Anterior cingulate cortex (tissue), 58 donors: ENCODE results near the gene ZNF609.
"Not testable (repeated sequence)": the region's sequence is repeated elsewhere in the genome, so short reads cannot be mapped to it uniquely, and the experiment has no call there.

Source experiments
- DNase-seq, 58 donors: peaks; one replicate each; lab custom pipeline; 2025; lab: John Stamatoyannopoulos, UW

Gene ZNF609

DNA sequence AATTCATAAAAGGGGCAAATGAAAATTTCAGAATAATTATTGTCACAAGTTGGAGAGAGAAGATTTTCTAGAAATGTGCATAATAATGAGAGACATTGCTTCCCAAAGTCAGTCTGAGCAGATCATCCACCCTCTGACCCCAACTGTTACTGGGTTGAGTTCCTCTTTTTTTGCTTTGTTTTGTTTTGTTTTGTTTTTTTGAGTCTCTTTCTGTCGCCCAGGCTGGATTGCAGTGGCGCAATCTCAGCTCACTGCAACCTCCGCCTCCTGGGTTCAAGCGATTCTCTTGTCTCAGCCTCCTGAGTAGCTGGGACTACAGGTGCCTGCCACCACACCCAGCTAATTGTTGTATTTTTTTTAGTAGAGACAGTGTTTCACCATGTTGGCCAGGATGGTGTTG, 179.4 kb downstream of the ZNF609 start:
- DNase-seq = not testable (repeated sequence)

DNA sequence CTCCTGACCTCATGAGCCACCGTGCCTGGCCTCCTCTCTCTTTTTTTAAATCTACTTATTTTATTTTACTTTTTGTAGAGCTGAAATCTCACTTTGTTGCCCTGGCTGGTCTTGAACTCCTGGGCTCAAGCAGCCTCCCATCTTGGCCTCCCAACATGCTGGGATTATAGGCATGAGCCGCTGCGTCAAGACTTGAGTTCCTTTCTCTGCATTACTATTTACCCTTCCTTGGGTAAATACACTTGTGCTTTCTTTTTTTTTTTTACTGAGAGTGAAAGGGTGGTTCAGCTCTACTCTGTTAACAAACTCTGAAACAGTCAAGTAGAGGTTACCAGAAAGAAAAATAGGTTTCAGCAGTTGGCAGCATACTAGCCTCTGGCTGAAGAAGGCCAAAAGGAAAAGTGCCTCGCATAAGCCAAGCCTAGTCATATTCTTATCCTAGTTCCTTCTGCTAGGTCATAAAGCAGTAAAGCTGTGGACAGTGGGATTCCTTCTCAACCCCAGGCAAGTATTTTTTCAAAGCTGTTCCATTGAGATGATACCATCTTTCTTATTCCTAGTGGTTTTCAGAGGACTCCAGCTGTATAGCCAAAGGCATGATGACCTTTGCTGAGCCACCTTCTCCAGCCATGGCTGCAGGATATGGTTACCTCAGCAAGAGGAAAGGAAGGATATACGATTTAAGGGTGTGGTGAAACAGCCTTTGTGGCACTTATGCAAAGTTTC, 179.9 kb downstream of the ZNF609 start:
- no peak for DNase-seq

DNA sequence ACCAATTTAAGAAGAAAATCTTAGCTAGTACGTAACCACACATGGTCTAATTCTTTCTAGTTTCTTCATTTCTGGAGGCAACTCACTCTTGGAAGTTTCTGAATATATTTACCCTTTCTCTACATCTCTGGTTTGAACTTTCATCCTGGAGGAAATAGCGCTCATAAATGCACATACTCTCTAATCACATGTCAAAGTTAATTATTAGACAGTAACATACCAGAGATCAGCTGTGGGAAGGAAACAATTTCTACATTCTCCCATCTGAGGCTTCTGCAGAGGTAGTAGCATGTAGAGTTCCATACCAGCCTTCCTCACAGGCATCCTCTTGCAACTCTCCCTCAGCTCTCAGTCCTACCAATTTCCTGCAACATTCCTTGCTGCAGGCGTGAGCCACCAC, 182.5 kb downstream of the ZNF609 start:
- DNase-seq = no peak

DNA sequence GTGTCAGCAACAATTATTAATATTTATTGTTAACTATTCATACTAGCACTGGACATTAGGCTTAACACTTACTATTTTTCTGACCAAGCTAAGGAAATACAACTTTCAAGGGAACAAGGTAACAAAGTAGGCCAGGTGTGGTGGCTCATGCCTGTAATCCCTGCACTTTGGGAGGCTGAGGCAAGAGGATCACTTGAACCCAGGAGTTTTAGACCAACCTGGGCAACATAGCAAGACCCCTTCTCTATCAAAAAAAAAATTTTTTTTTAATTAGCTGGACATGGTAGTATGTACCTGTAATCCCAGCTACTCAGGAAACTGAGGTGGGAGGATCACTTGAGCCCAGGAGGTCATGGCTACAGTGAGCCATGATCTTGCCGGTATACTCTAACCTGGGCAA, 183.3 kb downstream of the ZNF609 start:
- DNase-seq = no peak

DNA sequence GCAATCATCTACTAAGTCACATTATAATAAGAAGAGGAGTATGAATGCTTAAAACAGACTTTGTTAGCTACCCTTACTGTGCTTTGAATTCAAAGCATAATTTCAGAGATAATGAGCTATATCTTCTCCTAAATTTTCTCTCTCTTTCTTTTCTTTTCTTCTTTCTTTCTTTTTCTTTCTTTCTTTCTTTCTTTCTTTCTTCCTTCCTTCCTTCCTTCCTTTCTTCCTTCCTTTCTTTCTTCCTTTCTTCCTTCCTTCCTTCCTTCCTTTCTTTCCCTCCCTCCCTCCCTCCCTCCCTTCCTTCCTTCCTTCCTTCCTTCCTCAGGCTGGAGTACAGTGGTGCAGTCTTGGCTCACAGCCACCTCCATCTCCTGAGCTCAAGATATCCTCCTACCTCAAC, 184.4 kb downstream of the ZNF609 start:
- not testable (repeated sequence) for DNase-seq

DNA sequence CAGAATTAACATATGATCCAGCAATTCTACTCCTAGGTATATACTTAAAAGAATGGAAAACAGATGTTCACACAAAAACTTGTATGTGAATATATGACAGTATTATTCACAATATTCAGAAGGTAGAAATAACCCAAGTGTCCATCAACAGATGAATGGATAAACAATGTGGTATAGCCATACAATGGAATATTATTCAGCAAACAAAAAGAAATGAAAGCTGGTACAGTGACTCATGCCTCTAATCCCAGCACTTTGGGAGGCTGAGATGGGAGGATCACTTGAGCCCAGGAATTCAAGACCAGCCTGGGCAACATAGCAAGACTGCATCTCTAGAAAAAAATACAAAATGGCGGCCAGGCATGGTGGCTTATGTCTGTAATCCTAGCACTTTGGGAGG, 185.6 kb downstream of the ZNF609 start:
- DNase-seq = no peak

DNA sequence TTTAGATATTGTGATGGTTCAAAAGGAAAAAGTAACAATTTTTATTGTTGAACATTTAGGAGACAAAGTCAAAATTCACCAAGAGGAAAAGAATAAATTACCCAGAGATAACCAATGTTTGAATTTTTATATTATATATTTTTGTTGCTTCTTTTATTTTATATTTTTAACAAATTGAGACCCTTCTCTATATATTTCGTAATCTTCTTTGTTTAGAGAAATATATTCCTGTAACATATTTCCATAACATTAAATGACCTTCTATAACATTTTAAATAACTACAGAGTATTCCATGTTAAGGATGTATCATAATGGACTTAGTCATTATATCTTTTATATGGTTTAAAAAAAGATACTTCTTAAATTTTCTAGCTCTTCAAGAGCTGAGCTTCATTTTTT, 187.0 kb downstream of the ZNF609 start:
- no peak for DNase-seq

DNA sequence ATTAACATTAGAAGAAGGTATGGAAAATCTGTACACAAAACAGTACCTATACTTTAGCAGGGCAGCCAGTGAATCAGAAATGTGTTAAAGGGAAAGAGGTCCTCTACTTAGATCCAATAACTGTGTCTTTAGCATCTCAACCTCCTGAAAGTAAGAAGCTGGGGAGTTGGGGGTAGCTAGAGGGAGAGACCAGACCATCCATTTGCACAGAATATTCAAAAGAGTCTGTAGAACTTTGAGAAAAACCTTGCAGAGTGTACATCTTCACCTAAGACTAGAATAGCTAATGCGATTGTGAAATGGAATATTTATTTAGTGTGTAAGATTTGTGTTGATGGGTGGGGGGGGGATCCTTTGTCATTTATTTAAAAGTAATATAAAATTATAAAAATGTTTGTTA, 190.2 kb downstream of the ZNF609 start:
- no peak for DNase-seq

DNA sequence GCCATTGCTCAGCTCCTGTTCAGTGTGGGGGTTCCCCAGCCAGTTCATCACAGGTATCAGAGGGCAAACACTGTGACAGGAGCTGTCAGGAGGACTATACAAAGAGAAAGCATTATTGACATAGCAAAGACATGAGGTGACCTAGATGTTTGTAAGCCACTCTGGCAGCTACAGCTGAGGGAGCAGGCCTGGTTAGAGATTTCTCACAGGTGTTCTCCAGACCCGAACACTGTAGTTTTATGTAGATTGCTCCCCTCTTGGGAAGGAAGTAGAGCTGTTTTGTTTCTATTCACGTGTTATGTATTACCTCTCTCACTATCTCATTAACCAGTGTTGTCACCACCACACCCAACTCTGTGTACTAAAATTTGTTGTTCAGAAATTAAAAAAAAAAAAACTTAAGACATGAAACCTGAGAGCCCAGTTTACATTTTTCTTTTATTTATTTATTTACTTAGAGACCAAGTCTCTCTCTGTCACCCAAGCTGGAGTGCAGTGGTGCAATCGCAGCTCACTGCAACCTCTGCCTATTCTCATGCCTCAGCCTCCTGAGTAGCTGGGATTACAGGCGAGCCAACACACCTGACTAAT, 191.3 kb downstream of the ZNF609 start:
- DNase-seq = no peak

DNA sequence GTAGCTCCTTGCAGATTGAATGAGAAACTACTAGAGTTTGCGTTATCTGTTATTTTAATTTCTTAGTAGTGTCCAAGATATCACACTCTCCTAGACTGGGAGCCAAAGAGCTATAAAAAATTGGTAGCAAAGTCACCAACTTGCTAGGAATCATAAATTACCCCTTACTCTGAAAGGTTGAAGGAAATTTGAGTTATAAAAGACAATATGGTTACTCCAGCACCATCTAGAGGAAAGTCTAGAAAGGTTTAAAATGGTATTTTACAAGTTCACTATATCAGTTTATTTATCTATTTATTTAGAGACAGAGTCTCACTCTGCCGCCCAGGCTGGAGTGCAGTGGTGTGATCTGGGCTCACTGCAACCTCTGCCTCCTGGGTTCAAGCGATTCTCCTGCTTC, 193.4 kb downstream of the ZNF609 start:
- no peak for DNase-seq

DNA sequence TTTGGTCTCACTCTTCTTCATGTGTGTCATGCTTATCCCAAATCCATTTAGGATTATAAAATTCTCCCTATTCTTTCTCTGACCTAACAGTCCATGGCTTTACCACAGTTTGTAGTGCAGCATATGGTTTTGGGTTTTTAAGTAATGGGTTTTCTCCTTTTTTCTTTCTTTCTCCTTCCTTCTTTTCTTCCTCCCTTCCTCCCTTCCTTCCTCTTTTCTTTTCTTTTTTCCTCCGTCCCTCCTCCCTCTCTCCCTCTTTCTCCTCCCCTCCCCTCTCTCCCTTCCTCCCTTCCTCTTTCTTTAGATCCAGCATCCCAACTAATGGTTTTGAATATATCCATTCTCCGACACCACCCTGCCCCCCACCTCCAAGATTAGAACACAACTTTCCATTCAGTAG, 196.1 kb downstream of the ZNF609 start:
- no peak for DNase-seq

DNA sequence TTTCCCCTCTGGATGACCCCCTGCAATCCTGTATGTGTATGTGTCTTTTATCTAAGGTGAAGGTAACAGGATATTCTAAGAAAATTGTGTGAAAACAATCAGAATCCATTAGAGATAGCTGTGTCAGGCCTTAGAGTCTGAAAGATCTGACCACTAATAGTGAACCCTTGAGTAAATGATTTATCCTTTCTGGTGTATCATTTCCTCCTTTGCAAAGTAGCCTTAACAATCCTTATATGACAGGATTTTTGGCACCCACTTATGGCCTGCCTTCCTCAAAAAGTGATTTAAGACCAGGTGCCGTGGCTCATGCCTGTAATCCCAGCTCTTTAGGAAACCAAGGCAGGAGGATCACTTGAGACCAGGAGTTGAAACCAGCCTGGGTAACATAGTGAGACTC, 204.8 kb downstream of the ZNF609 start:
- DNase-seq = no peak

DNA sequence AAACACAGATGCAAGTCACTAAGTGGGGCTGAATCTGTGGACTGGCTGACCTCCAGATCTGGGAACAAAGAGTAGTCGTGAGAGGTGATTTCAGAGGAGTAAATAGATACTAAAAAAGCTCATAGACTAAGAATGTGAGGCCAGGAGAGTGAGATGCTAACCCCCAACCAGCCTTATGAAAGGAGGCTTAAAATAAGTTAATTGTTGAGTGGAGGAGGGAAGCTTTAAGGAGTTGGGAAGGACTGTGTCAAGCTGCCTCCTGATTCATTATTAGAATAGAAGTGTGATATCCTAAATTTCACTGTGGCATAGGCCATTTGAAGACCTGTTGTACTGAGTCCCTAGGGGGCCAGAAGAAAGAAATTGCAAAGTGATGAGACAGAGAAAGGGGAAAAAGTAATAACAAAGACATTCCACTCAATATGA, 207.4 kb downstream of the ZNF609 start:
- DNase-seq = no peak

DNA sequence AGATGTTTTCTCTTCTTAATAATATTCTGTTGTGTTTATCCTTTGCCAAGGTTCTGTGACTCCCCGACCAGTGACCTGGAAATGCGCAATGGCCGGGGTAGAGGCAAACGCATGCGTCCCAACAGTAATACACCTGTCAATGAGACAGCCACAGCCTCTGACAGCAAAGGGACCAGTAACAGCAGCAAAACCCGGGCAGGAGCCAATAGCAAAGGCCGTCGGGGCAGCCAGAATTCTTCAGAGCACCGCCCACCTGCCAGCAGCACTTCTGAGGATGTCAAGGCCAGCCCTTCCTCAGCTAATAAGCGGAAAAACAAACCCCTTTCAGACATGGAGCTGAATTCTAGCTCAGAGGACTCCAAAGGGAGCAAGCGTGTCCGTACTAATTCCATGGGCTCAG, 213.5 kb downstream of the ZNF609 start:
- no peak for DNase-seq

DNA sequence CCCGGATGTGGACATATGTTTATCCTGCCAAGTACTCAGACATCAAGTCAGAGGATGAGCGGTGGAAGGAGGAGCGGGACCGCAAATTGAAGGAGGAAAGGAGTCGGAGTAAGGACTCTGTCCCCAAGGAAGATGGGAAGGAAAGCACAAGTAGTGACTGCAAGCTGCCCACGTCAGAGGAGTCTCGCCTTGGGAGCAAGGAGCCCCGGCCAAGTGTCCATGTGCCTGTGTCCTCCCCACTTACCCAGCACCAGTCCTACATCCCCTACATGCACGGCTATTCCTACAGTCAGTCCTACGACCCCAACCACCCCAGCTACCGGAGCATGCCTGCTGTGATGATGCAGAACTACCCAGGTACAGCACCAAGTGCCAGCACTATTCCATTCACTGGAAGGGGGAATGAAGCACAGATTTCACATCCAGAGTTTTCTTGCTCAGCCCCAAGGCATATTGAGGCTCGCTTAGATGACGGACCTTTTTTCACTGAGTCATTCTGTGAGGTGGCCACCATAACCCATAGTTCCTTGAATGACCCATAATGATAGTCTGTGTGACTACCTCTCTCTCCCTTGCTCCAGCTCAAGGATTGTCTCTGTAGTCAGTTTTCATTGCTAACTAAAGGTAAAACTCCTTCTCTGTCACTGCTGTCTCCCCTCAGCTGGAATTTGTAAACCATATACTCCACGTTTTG, 217.9 kb downstream of the ZNF609 start:
- no peak for DNase-seq

DNA sequence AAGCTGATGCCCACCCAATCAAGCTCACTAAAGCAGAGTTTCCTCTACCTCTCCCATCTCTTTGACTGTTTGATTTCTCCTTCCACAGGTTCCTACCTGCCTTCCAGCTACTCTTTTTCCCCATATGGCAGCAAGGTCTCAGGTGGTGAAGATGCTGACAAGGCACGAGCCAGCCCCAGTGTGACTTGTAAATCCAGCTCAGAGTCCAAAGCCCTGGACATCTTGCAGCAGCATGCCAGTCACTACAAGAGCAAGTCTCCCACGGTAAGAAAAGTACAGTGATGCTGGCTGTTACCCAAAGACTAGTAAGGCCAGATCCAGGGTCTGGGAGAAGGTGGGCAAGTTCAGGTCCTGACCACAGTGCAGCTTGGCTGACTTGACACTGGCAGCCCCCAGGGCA, 219.7 kb downstream of the ZNF609 start:
- DNase-seq = no peak

DNA sequence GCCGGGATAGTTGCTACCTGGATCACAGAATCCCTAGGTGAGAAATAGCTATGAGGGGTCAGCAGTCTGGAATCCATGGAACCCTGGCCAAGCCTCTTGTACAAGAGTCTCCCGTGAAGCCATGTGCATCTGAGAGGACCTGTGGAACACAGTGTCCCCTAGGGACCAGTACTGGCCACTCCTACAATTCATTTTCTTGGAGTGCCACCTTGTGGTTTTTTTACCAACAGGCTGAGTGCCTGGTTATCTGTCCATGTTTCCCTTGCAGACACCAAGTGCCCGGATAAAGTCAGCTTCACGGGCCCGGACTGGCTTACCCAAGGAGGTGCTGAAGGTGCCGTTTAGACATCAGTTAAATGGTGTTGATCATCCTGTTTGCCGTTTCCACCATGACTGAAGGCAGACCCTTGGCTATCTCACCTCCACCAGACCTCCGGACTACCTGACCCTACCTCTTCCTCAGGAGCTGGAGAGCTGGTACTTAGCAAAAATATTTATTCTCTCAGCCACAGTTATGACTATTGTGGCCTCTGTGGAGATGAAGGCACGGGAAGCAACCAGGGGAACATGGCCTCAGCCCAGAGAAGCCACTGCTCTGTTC, 221.1 kb downstream of the ZNF609 start:
- peak in 23 of 58 donors; percentile 15 to 77 (median 32) for DNase-seq

DNA sequence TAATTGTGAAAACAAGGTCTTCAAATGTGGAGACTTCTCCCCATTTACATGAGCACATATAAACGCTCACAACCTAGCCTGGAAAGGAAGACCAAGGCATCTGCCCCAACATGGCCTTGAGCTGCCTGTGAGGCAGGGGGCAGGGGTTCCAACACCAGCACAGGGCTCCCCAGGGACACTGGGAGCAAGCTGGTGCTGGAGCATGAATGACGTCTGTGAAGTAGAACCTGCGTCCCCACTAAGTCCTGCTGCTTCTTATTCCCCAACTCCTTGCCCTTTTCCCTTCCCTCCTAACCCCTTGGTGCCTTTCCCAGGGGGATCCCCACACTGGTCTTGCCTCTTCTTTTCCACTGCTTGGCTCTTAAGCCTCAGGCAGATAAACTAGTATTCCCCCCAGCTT, 221.9 kb downstream of the ZNF609 start:
- DNase-seq = no peak

DNA sequence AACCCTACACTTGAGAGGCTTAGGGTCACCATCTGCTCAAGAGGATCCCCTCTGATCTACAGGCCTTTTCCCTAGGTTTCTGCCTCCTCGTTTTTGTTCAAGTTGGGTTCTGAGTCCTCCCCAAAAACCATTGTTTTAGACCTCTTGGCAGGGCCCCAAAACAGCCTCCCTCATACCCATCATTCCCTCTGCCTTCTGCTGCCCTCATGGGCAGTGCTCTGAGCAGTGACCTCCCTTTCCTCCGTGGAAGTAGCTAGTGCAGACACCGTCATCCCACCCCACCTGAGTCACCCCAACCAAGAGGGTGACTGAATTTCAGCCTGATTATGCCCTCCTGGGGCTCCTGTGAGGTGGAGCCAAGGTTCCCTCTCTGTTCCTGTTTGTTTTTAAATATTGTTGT, 223.0 kb downstream of the ZNF609 start:
- DNase-seq = no peak

DNA sequence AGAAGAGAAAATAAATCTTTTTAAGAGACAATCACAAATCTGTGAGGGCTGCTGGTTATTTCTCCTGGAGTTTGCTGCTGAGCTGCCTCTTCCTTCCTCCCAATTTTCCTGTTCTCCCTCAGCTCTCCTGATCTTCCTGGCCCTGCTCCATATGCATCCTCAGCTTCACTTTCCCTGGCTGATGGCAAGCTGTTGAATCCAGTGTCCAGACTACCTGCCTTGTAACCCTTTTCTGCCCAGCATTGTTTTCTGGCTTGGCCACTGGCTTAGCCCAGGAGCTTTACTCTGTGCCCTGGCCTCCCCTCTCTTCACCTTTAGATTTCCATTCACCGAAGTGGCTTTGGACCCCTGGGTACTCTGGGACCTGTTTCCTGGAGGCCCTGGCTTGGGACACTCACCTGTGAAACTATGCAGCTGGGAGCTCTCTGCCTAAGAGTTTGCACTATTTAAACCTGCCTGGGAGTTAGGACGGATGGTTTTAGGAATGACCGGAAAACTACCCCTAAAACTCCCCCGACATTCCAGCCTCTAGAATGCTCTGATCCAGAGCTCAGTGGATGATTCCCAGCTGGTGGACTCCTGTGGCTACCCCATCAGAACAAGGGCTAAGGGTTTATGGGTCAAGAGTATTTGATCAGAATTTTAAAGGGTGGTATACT, 225.0 kb downstream of the ZNF609 start:
- DNase-seq = no peak
